HG02571 (cell line): ENCODE measurements around the gene ZNF157.
A peak's percentile ranks its signal among the peaks of the same experiment; 100 is the strongest.
"Not testable (repeated sequence)": the region's sequence is repeated elsewhere in the genome, so short reads cannot be mapped to it uniquely, and the experiment has no call there.

ENCODE experiments used
- ATAC-seq: cut with Tn5 transposase; IDR thresholded peaks from one replicate; pipeline ENCODE4 v1.9.1; 2021; ENCODE audit warnings: mild to moderate bottlenecking, moderate library complexity; ENCODE audit not compliant: unreplicated experiment

Gene ZNF157

GRCh38 chrX:47370278-47370677, at the start of gene ZNF157:
TSS of gene ZNF157 (plus strand) at chrX:47370578. CDS start at chrX:47370669, 91 bp downstream.
- no peak for ATAC-seq

DNA sequence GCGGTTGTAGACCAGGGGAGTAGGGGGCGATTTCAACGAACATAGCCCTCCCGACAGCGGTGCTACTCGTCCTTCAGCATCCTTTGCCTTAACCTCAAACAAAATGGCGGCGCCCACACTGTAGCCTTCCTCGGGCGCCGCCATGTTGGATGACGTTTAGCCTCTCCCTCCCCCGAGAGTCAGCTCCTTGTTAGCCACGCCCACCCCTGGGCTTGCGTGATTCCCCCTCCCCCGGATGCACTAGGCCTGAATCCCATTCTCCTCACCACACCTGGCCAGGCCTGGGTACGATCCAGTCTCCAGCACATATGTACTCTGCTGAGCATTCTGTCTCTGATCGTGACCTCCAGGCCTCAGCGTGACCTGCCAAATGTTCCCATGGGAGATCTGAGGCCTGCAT, 49.0 kb upstream of the ZNF157 start:
- ATAC-seq: no peak

DNA sequence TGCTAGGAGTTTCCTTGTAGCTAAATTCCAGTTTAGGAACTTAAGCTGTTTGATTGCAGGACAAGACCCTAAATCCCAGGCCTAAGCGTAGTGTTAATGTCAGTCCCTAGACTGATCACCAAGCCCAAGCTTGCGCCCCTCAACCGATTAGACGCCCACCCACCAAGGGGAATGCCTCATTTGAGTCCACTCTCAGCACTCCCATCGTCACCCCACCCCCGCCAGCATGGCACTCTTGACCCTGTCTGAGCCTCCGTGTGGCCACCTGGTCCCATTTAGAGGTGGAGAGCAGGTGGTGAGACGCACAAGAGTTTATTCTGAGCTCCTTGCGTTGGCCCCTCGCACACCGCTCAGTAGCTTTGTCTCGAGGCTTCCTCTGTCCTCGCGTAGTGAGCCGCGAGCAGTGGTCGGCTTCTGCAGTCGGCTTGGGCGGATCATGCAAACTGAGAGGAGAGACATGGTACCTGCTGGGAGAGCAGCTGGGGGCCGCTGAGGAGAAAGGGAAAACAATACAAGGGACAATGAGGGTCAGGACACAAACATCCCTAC, 48.5 kb upstream of the ZNF157 start:
- ATAC-seq: no peak

GRCh38 chrX:47327902-47328301, 42.5 kb upstream of the ZNF157 start:
- ATAC-seq: no peak

DNA sequence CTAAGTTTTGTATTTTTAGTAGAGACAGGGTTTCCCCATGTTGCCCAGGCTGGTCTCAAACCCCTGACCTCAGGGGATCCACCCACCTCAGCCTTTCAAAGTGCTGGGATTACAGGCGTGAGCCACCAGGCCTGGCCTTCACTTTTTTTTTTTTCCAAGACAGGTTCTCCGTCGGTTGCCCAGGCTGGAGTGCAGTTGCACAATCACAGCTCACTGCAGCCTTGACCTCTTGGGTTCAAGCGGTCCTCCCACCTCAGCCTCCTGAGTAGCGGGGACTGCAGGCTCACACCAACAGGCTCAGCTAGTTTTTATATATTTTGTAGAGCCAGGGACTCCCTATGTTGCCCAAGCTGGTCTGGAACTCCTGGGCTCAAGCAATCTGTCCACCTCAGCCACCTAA, 37.6 kb upstream of the ZNF157 start:
- ATAC-seq: not testable (repeated sequence)

- no peak for ATAC-seq
Measured at GRCh38 chrX:47351706-47352105, 18.7 kb upstream of the ZNF157 start.

DNA sequence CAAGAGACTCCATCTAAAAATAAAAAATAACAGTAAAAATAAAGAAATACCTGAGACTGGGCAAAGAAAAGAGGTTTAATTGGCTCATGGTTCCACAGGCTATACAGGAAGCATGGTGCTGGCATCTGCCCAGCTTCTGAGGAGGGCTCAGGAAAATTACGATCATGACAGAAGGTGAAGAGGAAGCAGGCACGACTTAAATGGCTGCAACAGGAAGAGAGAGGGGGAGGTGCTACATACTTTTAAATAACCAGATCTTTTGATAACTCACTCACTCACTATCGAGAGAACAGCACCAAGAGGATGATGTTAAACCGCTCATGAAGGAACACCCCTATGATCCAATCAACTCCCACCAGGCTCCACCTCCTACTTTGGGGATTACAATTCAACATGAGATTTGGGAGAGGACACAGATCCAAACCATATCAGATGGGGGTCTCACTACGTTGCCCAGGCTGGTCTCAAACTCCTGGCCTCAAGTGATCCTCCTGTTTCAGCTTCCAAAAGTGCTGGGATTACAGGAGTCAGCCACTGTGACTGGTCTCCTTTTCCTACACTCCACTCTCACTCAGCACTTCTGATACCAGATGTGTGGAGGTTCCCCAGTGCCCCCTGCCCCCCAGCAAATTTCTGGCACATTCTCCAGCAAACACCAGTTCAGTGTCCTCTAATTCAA, 11.9 kb upstream of the ZNF157 start:
- no peak for ATAC-seq

DNA sequence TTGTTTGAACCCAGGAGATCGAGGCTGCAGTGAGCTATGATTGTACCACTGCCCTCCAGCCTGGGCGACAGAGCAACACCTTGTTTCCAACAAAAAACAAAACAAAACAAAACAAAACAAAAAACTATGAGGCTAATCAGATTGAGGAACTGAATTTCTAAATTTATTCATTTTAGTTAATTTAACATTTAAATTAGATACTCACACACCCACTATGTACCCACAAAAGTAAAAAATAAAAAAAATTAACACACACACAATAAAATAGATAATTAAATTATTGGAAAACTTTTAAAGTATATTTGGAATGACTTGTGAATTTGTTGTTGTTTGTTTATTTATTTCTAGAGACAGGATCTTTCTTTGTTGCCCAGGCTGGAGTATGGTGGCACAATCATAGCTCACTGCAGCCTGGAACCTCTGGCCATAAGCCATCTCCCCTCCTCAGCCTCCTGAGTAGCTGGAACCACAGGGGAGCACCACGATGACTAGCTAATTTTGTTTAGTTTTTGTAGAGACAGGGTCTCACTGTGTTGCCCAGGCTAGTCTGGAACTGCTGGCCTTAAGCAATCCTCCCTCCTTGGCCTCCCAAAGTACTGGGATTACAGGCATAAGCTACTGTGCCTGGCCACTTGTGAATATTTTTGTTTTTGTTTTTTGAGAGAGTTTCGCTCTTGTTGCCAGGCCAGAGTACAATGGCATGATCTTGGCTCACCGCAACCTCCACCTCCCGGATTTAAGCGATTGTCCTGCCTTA, 9.8 kb upstream of the ZNF157 start:
- no peak for ATAC-seq

DNA sequence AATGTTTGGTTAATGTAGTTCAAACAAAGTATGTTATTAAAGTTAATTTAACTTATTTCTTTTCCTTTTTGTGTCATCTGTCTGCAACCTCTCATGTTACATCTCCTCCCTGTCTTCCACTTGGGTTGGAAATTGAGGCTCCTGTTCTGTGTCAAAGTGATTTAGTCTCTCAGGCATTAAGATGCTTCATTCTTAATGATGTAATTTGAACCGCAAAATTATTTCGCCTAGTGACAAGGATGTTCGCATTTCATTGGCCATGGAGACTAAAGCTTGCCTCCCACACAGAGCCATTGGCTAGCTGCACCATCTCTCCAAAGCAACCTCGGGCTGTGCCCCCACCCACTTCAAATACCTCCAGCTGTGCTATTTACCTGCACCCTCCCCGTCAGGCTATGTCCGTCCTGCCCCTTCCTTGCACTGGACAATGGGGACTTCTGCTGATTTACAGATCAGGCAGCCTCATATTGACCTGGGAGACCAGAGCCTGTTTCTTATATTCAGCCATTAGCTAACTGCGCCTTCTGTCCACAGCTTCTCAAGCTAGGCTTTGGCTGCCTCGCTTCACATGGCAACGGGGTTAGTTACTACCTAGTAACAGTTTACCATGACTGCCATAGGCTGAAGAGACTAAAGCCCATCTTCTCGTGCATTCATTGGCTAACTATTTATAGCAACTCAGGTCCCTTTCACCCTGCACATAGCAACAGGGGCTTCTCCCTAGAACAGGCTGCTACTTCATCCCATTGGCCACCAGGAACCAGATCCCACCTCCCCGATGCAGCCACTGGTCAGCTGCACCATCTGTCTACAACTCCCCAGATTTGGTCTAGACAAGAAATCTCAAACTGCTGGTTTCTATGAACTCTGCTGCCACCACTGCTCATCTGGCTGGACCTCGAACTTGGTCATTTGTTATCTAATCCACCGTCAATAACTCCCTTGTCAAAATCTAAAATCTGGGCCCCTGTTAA, 8.6 kb upstream of the ZNF157 start:
- peak; percentile 77 for ATAC-seq

DNA sequence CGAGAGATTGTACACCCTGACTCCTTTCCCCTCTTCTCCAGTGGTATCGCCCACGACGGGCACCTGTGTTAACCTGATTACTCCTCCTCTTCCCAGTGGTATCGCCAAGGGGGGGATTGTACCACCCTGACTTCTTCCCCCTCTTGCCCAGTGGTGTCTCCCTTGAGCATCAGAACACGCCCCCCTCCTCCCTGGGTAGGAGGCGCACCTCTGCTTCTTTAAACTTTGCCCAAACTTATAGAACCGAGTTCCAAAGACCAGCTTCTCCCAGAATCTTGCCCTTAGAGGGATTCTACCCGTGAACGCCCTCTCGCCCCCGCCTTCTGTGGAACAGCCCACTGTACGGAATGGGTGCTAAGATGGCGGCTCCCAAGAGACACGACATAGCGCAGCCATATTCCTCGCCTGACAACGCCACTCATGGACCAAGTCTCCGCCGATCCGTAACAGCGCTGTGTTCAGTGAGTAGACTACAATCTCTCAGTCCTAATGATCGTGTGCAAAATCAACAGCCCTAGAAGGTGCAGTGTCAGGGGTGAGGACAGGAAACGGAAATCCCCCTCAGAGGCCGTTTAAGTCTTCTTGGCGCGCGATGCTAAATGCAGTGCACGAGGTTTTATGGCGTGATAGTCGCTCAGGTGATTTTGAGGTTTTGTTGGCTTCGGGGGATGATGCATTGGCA, 4.2 kb upstream of the ZNF157 start:
- no peak for ATAC-seq

GRCh38 chrX:47373198-47373597, 2.8 kb downstream of the ZNF157 start:
- ATAC-seq: no peak

DNA sequence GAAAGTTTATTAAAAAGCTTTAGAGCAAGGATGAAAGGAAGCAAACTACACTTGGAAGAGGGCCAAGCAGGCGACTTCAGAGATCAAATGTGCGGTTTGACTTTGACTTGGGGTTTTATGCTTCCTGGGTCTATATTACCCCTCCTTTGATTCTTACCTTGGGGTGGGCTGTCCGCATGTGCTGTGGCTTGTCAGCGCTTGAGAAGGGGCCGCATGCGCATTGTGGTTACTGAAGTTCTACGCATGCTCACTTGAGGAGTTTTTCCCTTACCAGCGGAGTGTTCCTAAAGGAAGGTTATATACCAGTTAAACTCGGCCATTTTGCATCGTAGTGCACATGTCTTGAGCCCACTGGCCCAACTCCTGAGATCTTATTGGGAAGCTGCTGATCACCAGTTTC, 9.9 kb downstream of the ZNF157 start:
- ATAC-seq: no peak

- ATAC-seq: not testable (repeated sequence)
Measured at GRCh38 chrX:47380837-47381236, 10.5 kb downstream of the ZNF157 start.

- no peak for ATAC-seq
Measured at GRCh38 chrX:47384502-47384901, 14.1 kb downstream of the ZNF157 start.

- ATAC-seq: no peak
Measured at GRCh38 chrX:47390780-47391179, 20.4 kb downstream of the ZNF157 start.

- ATAC-seq: no peak
Measured at GRCh38 chrX:47413179-47413594, 42.8 kb downstream of the ZNF157 start.

GRCh38 chrX:47420265-47420664, 49.9 kb downstream of the ZNF157 start:
- no peak for ATAC-seq

GRCh38 chrX:47420962-47421361, 50.6 kb downstream of the ZNF157 start:
- no peak for ATAC-seq

- ATAC-seq: no peak
Measured at GRCh38 chrX:47422444-47422843, 52.1 kb downstream of the ZNF157 start.

DNA sequence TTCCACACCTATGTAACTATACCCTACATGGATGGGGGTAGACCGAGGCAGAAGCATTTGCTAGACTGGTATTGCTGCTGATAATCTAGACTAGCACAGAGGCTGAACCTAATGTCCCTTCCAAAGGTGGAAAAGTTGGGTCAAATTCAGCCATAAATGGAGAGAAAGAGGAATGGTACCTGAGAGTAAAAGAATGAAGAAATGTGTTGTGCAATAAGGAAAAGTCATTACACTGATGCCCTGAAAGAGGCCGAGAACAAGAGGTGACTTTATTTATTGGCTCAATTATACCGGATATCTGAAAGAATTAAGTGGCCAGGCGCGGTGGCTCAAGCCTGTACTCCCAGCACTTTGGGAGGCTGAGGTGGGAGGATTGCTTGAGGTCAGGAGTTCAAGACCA, 60.5 kb downstream of the ZNF157 start:
- no peak for ATAC-seq
